HCT116 (cell line): ENCODE results near the gene EIF4E. TPM values are rescaled to one million over a fixed set of nuclear protein-coding genes. Genes with fewer than 3 reads are reported as not detected.

Experiments
- ATAC-seq: fragments of 200-7000 bp; cut with Tn5 transposase; 2 replicates; pipeline ENCODE4 v1.9.1; 2020; ENCODE audit warnings: mild to moderate bottlenecking, moderate library complexity
- BruUV-seq: library from RNA; stranded (reverse); fragments of 400-500 nt; replicated peaks from 2 replicates; lab custom pipeline; 2021; lab: Mats Ljungman, UMichigan
- CTCF ChIA-PET: fragments of 300-600 bp; sonication (Branson Sonifier 250); formaldehyde crosslinking; loops from one replicate; lab custom pipeline; 2021; ENCODE audit warnings: antibody characterized with exemption; lab: Charles Lee
- POLR2A ChIA-PET: fragments of 300-600, 350-600 bp; sonication (Branson Sonifier 250); formaldehyde crosslinking; loops from one replicate; lab custom pipeline; 2021; ENCODE audit warnings: antibody characterized with exemption; lab: Charles Lee
- RAD21 ChIA-PET, 2 experiments: fragments of 300-600 bp; sonication (Branson Sonifier 250); formaldehyde crosslinking; loops; one replicate each; lab custom pipeline; 2023; ENCODE audit warnings: low total read pairs in 2 of 2; ENCODE audit not compliant: uncharacterized antibody in 2 of 2, unreplicated experiment in 2 of 2, low non-redundant PET in 1 of 2; lab: Charles Lee
- DNase-seq: peaks from one replicate; pipeline ENCODE4 v3.0.0-alpha.2; 2010; ENCODE audit warnings: low read depth, low spot score
- H2AFZ ChIP-seq: fragments of 200-600 bp; shearing (Covaris generic), sonication (generic); 2 replicates; pipeline ENCODE4 v1.6.1; 2017; ENCODE audit warnings: low read depth, mixed run types, mixed read lengths, antibody characterized with exemption, low read length; ENCODE audit not compliant: poor library complexity, severe bottlenecking
- H3K27ac ChIP-seq: 2 replicates; pipeline ENCODE4 v1.5.1; 2012; ENCODE audit warnings: low read depth, low read length
- H3K27me3 ChIP-seq: fragments of 200-600 bp; sonication (generic); 2 replicates; pipeline ENCODE4 v1.6.1; 2016; ENCODE audit warnings: mixed run types, low read length, mixed read lengths; ENCODE audit not compliant: insufficient read depth
- H3K36me3 ChIP-seq, 2 experiments: fragments of 200-500 bp in 1 of 2; fragments of 200-600 bp in 1 of 2; sonication (Bioruptor generic) in 1 of 2; sonication (generic) in 1 of 2; 2 replicates each; pipeline versions ENCODE4 v1.5.1 to v1.6.1; 2014 to 2016; ENCODE audit warnings: low read length in 2 of 2, inconsistent platforms in 1 of 2, mixed read lengths in 1 of 2, mixed run types in 1 of 2; ENCODE audit not compliant: insufficient read depth in 2 of 2, control insufficient read depth in 1 of 2
- H3K4me1 ChIP-seq, 2 experiments: fragments of 200-600 bp in 1 of 2; sonication (generic) in 1 of 2; 2 replicates each; pipeline versions ENCODE4 v1.5.1 to v1.6.1; 2012 to 2017; ENCODE audit warnings: low read length in 2 of 2, inconsistent platforms in 1 of 2, mild to moderate bottlenecking in 1 of 2, mixed read lengths in 1 of 2, mixed run types in 1 of 2, moderate library complexity in 1 of 2; ENCODE audit not compliant: insufficient read depth in 2 of 2, control insufficient read depth in 1 of 2
- H3K4me2 ChIP-seq: fragments of 200-600 bp; sonication (generic); 2 replicates; pipeline ENCODE4 v1.6.1; 2017; ENCODE audit warnings: mixed run types, low read length, mixed read lengths
- H3K4me3 ChIP-seq, 2 experiments: fragments of 200-600 bp in 1 of 2; sonication (generic) in 1 of 2; replicated peaks in 1 of 2; 2 replicates each; pipeline ENCODE4 v1.5.1; 2011 to 2016; ENCODE audit warnings: low read length in 2 of 2, control low read depth in 1 of 2, low read depth in 1 of 2, mild to moderate bottlenecking in 1 of 2, mixed read lengths in 1 of 2, mixed run types in 1 of 2
- H3K79me2 ChIP-seq: fragments of 200-600 bp; sonication (generic); 2 replicates; pipeline ENCODE4 v1.6.1; 2017; ENCODE audit warnings: mild to moderate bottlenecking, mixed run types, low read length, moderate library complexity, mixed read lengths; ENCODE audit not compliant: insufficient read depth
- H3K9ac ChIP-seq: fragments of 200-600 bp; sonication (generic); 2 replicates; pipeline ENCODE4 v1.6.1; 2016; ENCODE audit warnings: low read length, mixed read lengths
- H3K9me2 ChIP-seq: fragments of 200-600 bp; sonication (generic), shearing (Covaris generic); 2 replicates; pipeline ENCODE4 v1.6.1; 2017; ENCODE audit warnings: mixed run types, mild to moderate bottlenecking, moderate library complexity; ENCODE audit not compliant: insufficient read depth
- H3K9me3 ChIP-seq, 2 experiments: fragments of 200-500 bp in 1 of 2; fragments of 200-600 bp in 1 of 2; sonication (Bioruptor generic) in 1 of 2; sonication (generic) in 1 of 2; 2 replicates each; pipeline ENCODE4 v1.6.1; 2014 to 2017; ENCODE audit warnings: low read length in 2 of 2, mixed read lengths in 2 of 2, inconsistent platforms in 1 of 2, low read depth in 1 of 2, mild to moderate bottlenecking in 1 of 2, mixed run types in 1 of 2, moderate library complexity in 1 of 2; ENCODE audit not compliant: control insufficient read depth in 1 of 2, insufficient read depth in 1 of 2
- H4K20me1 ChIP-seq: fragments of 200-600 bp; sonication (generic), shearing (Covaris generic); 2 replicates; pipeline ENCODE4 v1.6.1; 2017; ENCODE audit warnings: mixed run types, mild to moderate bottlenecking, moderate library complexity; ENCODE audit not compliant: insufficient read depth
- CBX3 ChIP-seq: IDR thresholded peaks from 2 replicates; pipeline ENCODE4 v1.6.1; 2012; ENCODE audit warnings: low read depth
- EGR1 ChIP-seq: IDR thresholded peaks from 2 replicates; pipeline ENCODE4 v1.6.1; 2012; ENCODE audit warnings: low read depth
- ELF1 ChIP-seq: IDR thresholded peaks from 2 replicates; pipeline ENCODE4 v1.6.1; 2012; ENCODE audit warnings: low read depth, borderline replicate concordance
- EZH2 ChIP-seq: fragments of 200-600 bp; sonication (generic); IDR thresholded peaks from 2 replicates; pipeline ENCODE4 v1.6.1; 2017; ENCODE audit warnings: antibody characterized with exemption, mixed run types
- RAD21 ChIP-seq: IDR thresholded peaks from 2 replicates; pipeline ENCODE4 v1.6.1; 2012; ENCODE audit warnings: low read depth, mild to moderate bottlenecking
- SP1 ChIP-seq: IDR thresholded peaks from 2 replicates; pipeline ENCODE4 v1.6.1; 2012; ENCODE audit warnings: low read depth
- SRF ChIP-seq: IDR thresholded peaks from 2 replicates; pipeline ENCODE4 v1.6.1; 2012; ENCODE audit warnings: low read depth
- YY1 ChIP-seq: IDR thresholded peaks from 2 replicates; pipeline ENCODE4 v1.6.1; 2011; ENCODE audit warnings: low read length, low read depth, moderate library complexity, mild to moderate bottlenecking; ENCODE audit not compliant: insufficient replicate concordance; ENCODE audit errors: extremely low read depth
- ZFX ChIP-seq: fragments of 450-650 bp; IDR thresholded peaks from 2 replicates; pipeline ENCODE4 v1.6.1; 2017
- intact Hi-C: fragments of 100-400 bp; cut with micrococcal nuclease; formaldehyde crosslinking; loops from 2 replicates; pipeline ENCODE4 v1.10.0; 2022
- total RNA-seq: library from RNA; stranded (reverse); gene quantifications from one replicate; pipeline ENCODE4 v1.2.1, GENCODE V29; 2021; ENCODE audit not compliant: unreplicated experiment
- TF ChIP-seq, protein P1 (sequence below): IDR thresholded peaks from 2 replicates; pipeline ENCODE4 v1.6.1; 2012

Gene EIF4E
- total RNA-seq, 1 experiment from 2014 or later, result 148 TPM

DNA sequence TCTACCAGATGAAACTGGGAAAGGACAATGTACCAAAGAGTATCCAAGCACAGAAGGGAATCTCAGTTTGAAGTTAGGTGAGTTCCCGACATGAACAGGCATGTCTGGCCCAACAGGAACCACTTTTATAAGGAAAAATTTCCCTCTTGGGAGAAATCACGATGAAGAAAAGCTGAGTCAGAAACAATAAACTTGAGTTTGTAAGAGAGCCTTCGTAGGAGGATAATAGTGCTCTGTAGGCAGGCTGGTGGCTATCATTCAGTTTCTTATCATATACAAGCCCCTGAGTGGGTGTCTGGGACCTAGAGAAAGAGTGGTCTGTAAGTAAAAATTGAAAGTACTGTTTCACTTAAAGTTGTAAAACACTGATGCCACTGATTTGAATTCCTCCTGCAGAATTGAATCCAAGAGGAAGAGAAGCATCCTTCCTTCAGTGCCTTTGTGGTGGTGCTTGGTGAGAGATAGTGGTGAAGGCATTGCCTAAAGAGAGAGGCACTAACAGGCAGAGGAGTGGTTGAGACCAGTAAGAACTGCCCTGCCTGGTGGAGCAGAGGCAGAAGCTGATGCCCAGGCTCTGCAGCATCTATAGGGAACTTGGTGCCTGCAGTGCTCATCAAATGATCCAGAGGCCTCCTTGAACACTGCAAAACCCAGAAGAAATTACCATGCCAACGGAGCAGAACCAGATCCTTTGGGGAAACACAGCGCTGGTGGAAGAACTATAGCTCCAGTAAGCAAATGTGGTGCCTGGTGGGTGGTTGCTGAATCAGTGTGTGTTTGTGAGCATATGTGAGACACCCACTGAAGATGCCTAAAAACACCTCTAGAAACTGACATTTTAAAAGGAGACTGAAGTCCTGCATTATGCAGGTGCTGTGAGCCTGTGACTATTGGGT lies 34.9 kb upstream of the EIF4E start:
- H2AFZ ChIP-seq, result peak overlapping the region; percentile 74
- no peak for TF ChIP-seq EGR1
- TF ChIP-seq, protein P1, sequence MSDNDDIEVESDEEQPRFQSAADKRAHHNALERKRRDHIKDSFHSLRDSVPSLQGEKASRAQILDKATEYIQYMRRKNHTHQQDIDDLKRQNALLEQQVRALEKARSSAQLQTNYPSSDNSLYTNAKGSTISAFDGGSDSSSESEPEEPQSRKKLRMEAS, result 0 out of 2 replicates have a peak, but pooled peaks have one; percentile 11
- no peak; the same call in 1 of the 2 replicates for TF ChIP-seq SP1
- no peak for TF ChIP-seq YY1
- peak overlapping the region; percentile 41 for H3K4me2 ChIP-seq
- POLR2A ChIA-PET, result no interaction called here
- DNase-seq, result no peak
- BruUV-seq, result no TSS peak
- H3K4me1 ChIP-seq, result peaks cover 5 to 18% of the 10 kb centered on the region in 2 experiments
- no peak overlapping the region for H3K4me3 ChIP-seq
- no peaks in the 10 kb centered on the region for H3K36me3 ChIP-seq
- H3K27me3 ChIP-seq, result no peaks in the 10 kb centered on the region
- no peaks in the 10 kb centered on the region for H4K20me1 ChIP-seq
- intact Hi-C loops, result no loop called here
- H3K9me2 ChIP-seq, result no peaks in the 10 kb centered on the region
- no peaks in the 10 kb centered on the region for H3K9me3 ChIP-seq
- RAD21 ChIA-PET, result no interaction called here
- peak; percentile 44; the same call in 1 of the 2 replicates for ATAC-seq
- no peaks in the 10 kb centered on the region for H3K79me2 ChIP-seq
- CTCF ChIA-PET, result no interaction called here
- peak overlapping the region; percentile 10; the same call in 1 of the 2 replicates for H3K27ac ChIP-seq
- no peak overlapping the region for H3K9ac ChIP-seq

DNA sequence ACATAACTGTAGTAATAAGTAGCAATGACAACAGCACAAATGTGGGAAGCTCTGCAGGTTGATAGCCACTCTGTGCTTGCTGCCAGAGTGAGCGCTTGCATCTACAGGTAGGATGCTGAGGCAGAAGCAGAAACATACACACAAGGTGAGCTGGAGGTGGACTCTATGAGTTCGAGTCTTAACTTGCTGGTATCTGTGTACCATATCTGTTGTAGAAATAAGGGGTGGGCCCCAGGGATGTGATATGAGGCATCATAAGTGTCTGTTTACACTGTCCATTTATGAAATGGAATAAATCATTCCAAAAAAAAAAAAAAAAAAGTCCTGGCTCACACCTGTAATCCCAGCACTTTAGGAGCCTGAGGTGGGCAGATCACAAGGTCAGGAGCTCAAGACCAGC lies 32.8 kb upstream of the EIF4E start:
- H3K36me3 ChIP-seq, result no peaks in the 10 kb centered on the region
- H2AFZ ChIP-seq, result no peak overlapping the region
- ChIA-PET CTCF (no interaction called here), RAD21 (no interaction called here), POLR2A (no interaction called here)
- H3K9me2 ChIP-seq, result no peaks in the 10 kb centered on the region
- no peak overlapping the region for H3K9ac ChIP-seq
- no peaks in the 10 kb centered on the region for H4K20me1 ChIP-seq
- no TSS peak for BruUV-seq
- H3K4me3 ChIP-seq, result no peak overlapping the region
- no peak overlapping the region for H3K4me2 ChIP-seq
- no peak for DNase-seq
- H3K27me3 ChIP-seq, result no peaks in the 10 kb centered on the region
- intact Hi-C loops, result no loop called here
- H3K27ac ChIP-seq, result no peak overlapping the region
- no peaks in the 10 kb centered on the region for H3K9me3 ChIP-seq
- no peak for ATAC-seq
- TF ChIP-seq ZFX (no peak), EZH2 (no peak), ELF1 (no peak), RAD21 (no peak), SRF (no peak), CBX3 (no peak)
- no peaks in the 10 kb centered on the region for H3K79me2 ChIP-seq
- H3K4me1 ChIP-seq, result peaks cover 5 to 18% of the 10 kb centered on the region in 2 experiments
